ENCODE measurements around the gene EDA2R.

EDA2R gene

GRCh38 chrX:66632981-66633380 is 5.9 kb downstream of the EDA2R start:
- TF ChIP-seq, protein P1, sequence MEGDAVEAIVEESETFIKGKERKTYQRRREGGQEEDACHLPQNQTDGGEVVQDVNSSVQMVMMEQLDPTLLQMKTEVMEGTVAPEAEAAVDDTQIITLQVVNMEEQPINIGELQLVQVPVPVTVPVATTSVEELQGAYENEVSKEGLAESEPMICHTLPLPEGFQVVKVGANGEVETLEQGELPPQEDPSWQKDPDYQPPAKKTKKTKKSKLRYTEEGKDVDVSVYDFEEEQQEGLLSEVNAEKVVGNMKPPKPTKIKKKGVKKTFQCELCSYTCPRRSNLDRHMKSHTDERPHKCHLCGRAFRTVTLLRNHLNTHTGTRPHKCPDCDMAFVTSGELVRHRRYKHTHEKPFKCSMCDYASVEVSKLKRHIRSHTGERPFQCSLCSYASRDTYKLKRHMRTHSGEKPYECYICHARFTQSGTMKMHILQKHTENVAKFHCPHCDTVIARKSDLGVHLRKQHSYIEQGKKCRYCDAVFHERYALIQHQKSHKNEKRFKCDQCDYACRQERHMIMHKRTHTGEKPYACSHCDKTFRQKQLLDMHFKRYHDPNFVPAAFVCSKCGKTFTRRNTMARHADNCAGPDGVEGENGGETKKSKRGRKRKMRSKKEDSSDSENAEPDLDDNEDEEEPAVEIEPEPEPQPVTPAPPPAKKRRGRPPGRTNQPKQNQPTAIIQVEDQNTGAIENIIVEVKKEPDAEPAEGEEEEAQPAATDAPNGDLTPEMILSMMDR (IDR thresholded peaks at IDR 0.05; ENCODE audit: insufficient read depth, low read depth, low read length, missing control alignments): no peak
- no peak overlapping the region for H3K4me3 ChIP-seq (ENCODE audit: low read length)
- no peak for DNase-seq (ENCODE audit: low read depth)

- TF ChIP-seq, protein P1 (IDR thresholded peaks at IDR 0.05; ENCODE audit: insufficient read depth, low read depth, low read length, missing control alignments): no peak
- no peak overlapping the region for H3K4me3 ChIP-seq (ENCODE audit: low read length)
- peak; percentile 33 for DNase-seq (ENCODE audit: low read depth)
These were observed 6.4 kb downstream of the EDA2R start for GRCh38 chrX:66632473-66632872.

DNA sequence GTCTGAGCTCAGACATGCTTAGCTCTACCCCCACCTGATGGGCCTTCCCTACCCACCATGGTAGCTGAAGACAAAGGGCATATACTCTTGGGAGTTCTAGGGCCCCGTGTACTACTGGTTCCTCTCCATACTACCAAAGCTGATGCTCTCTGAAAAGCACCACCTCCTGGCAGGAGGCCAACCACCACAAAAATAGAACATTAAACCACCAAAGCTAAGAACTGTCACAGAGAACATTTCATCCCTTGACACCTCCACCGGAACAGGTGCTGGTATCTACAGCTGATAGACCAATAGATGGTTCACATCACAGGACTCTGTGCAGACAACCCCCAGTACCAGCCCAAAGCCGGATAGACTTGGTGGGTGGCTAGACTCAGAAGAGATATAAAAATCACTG is 13.4 kb downstream of the EDA2R start:
- TF ChIP-seq, protein P1 (IDR thresholded peaks at IDR 0.05; ENCODE audit: insufficient read depth, low read depth, low read length, missing control alignments): no peak
- no peak overlapping the region for H3K4me3 ChIP-seq (ENCODE audit: low read length)
- no peak for DNase-seq (ENCODE audit: low read depth)

- peak; percentile 21 for DNase-seq (ENCODE audit: low read depth)
- no peak overlapping the region for H3K4me3 ChIP-seq (ENCODE audit: low read length)
- TF ChIP-seq, protein P1 (IDR thresholded peaks at IDR 0.05; ENCODE audit: insufficient read depth, low read depth, low read length, missing control alignments): no peak
These were observed 16.7 kb downstream of the EDA2R start for GRCh38 chrX:66622209-66622608.

GRCh38 chrX:66616944-66617343 is 21.9 kb downstream of the EDA2R start:
- no peak overlapping the region for H3K4me3 ChIP-seq (ENCODE audit: low read length)
- TF ChIP-seq, protein P1 (IDR thresholded peaks at IDR 0.05; ENCODE audit: insufficient read depth, low read depth, low read length, missing control alignments): no peak
- no peak for DNase-seq (ENCODE audit: low read depth)

DNA sequence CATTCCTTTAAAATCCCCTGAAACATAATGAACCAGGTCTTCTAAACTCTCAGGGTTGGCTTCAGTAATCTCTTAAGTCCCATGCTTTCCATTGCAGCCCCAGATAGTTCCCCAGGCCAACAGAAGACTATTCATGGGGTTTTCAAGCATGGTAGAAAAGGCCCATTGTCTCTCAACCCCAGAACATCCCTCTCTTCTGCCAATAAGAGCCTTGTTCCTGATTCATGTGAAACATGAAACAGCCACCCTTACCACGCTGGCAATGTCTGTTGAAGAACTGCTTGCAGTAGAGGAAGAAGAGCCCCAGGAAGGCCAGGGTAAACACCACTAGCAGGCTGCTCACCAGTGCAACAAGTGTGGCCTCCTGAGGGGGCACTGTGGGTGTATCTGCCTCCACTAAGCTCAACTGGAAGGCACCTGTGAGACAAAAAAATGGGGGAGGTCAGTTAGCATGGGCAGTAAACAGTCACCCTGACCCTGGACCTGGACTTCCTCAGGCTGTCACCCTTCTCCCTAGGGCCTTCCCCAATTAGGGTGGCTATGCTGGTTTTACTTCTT is 36.4 kb downstream of the EDA2R start:
- no peak for DNase-seq (ENCODE audit: low read depth)
- no peak overlapping the region for H3K4me3 ChIP-seq (ENCODE audit: low read length)
- TF ChIP-seq, protein P1 (IDR thresholded peaks at IDR 0.05; ENCODE audit: insufficient read depth, low read depth, low read length, missing control alignments): no peak

- H3K4me3 ChIP-seq (ENCODE audit: low read length): no peak overlapping the region
- TF ChIP-seq, protein P1 (IDR thresholded peaks at IDR 0.05; ENCODE audit: insufficient read depth, low read depth, low read length, missing control alignments): no peak
- no peak for DNase-seq (ENCODE audit: low read depth)
These were observed 37.4 kb downstream of the EDA2R start for GRCh38 chrX:66601522-66601921.
